Gastrocnemius medialis (tissue), 4 donors: ENCODE measurements around the gene MYRF. TPM values are rescaled to one million over a fixed set of nuclear protein-coding genes. Genes with fewer than 3 reads are reported as not detected.

Experiments used
- ATAC-seq, 2 donors: fragments of 150-250 bp; one replicate each; pipeline ENCODE4 v1.9.1; 2016
- DNase-seq, 2 donors: peaks; one replicate each; pipeline ENCODE4 v3.0.0-alpha.2; 2019
- H3K27ac ChIP-seq, 4 donors: fragments of 200-600 bp; sonication (generic); 1 replicate in 1 of 4; 2 replicates in 3 of 4; pipeline ENCODE4 v1.5.1; 2016 to 2018; ENCODE audit warnings: mild to moderate bottlenecking in 2 of 4, moderate library complexity in 1 of 4
- H3K27me3 ChIP-seq, 3 donors: fragments of 200-600 bp; sonication (generic) in 2 of 3; 1 replicate in 1 of 3; 2 replicates in 2 of 3; pipeline versions ENCODE4 v1.5.1 to v1.6.0; 2016 to 2019; ENCODE audit warnings: mild to moderate bottlenecking in 1 of 3, moderate library complexity in 1 of 3
- H3K36me3 ChIP-seq, 2 donors: fragments of 200-600 bp; sonication (generic) in 1 of 2; one replicate each; pipeline ENCODE4 v1.5.1; 2017 to 2018
- H3K4me1 ChIP-seq, 2 donors: fragments of 200-600 bp; sonication (generic) in 1 of 2; one replicate each; pipeline ENCODE4 v1.5.1; 2016 to 2017; ENCODE audit warnings: mild to moderate bottlenecking in 2 of 2
- H3K4me3 ChIP-seq, 4 donors: fragments of 200-600 bp; sonication (generic) in 3 of 4; 1 replicate in 1 of 4; 2 replicates in 3 of 4; pipeline ENCODE4 v1.5.1; 2016 to 2019; ENCODE audit warnings: mild to moderate bottlenecking in 2 of 4
- H3K9me3 ChIP-seq, 3 donors: fragments of 200-600 bp; sonication (generic) in 2 of 3; 1 replicate in 1 of 3; 2 replicates in 2 of 3; pipeline ENCODE4 v1.5.1; 2016 to 2019
- POLR2A ChIP-seq, 2 donors: fragments of 450-650 bp; IDR thresholded peaks; one replicate each; pipeline ENCODE4 v1.6.1; 2017; ENCODE audit warnings: antibody characterized with exemption in 2 of 2, mild to moderate bottlenecking in 2 of 2, moderate library complexity in 2 of 2
- in situ Hi-C, 4 donors: fragments of 200-750 bp; cut with MboI; loops; one replicate each; pipeline versions ENCODE4 v1.15.0 to v1.8.0; 2017; ENCODE audit warnings: low sequenced_read_pairs in 4 of 4
- intact Hi-C: fragments of 100-400 bp; cut with DNase I; formaldehyde crosslinking; loops from one replicate; pipeline ENCODE4 v1.15.1; 2023; ENCODE audit warnings: low total_unique reads
- total RNA-seq, 4 donors: library from RNA; depleted of rRNA; stranded (reverse); fragments of >200 nt; gene quantifications; one replicate each; pipeline versions ENCODE4 v1.1.0 to v1.2.3, GENCODE V29; 2016
- TF ChIP-seq, protein P1 (sequence below), 5 experiments: fragments of 450-650 bp in 3 of 5; fragments of 200-600 bp in 2 of 5; sonication (generic) in 2 of 5; IDR thresholded peaks in 4 of 5; conservative IDR thresholded peaks in 1 of 5; 1 replicate in 4 of 5; 2 replicates in 1 of 5; pipeline ENCODE4 v1.5.1; 2016 to 2019; ENCODE audit warnings: antibody characterized with exemption in 5 of 5, mild to moderate bottlenecking in 3 of 5, moderate library complexity in 3 of 5

MYRF gene
- total RNA-seq, 4 donors from 2014 or later: 0.07 TPM; not detected in 3

DNA sequence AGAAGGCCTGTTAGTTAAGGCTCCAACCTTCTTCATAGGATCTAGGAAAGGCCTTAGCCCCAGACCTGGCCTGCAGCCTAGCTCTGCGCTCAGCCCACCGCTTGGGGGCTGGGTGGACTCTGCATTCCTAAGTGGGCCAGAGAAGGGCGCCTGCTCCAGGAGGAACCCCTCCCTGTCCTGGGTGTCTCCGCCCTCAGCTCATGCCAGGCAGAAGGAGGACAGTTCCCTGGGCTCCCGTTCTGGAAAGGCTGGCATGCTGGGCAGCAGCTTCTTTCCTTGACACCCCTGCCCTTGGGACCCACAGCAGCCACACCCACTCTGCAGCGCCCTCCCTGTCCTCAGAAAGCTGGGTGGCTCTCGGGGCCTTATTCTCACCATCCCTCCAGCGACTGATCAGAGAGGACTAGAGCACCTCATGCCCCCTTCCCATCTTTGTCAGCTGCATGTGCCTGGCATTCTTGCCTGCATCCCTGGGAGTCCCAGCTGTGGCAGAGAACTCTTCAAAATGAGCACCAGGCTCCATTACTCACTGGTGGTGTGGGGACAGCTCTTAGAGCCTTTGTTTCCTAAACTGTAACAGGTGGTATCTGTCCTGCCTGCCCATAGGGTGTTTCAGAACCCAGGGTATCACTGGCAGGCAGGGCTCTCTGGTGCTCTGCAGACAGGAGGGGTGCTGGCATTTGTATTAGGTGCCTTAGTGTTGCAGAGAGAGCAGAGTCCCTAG, 20.3 kb upstream of the MYRF start:
- ATAC-seq (no peak), DNase-seq (no peak)
- H3K36me3 ChIP-seq: peaks cover 0 to 5% of the 10 kb centered on the region in 2 donors
- peaks cover 12 to 16% of the 10 kb centered on the region in 2 donors for H3K4me1 ChIP-seq
- peak overlapping the region; percentile 81 to 90 (median 86) for H3K27ac ChIP-seq
- no peaks in the 10 kb centered on the region for H3K27me3 ChIP-seq
- in situ Hi-C loops: loop anchor here (5.0 to 10.0 kb wide), 3 partner anchors 50 to 57 kb away; partner anchors contain the start of gene DAGLA (in 1 of the 4)
- TF ChIP-seq POLR2A (IDR thresholded peaks at IDR 0.05): no peak
- TF ChIP-seq, protein P1, sequence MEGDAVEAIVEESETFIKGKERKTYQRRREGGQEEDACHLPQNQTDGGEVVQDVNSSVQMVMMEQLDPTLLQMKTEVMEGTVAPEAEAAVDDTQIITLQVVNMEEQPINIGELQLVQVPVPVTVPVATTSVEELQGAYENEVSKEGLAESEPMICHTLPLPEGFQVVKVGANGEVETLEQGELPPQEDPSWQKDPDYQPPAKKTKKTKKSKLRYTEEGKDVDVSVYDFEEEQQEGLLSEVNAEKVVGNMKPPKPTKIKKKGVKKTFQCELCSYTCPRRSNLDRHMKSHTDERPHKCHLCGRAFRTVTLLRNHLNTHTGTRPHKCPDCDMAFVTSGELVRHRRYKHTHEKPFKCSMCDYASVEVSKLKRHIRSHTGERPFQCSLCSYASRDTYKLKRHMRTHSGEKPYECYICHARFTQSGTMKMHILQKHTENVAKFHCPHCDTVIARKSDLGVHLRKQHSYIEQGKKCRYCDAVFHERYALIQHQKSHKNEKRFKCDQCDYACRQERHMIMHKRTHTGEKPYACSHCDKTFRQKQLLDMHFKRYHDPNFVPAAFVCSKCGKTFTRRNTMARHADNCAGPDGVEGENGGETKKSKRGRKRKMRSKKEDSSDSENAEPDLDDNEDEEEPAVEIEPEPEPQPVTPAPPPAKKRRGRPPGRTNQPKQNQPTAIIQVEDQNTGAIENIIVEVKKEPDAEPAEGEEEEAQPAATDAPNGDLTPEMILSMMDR (IDR thresholded peaks at IDR 0.05 in 4 of 5, conservative IDR thresholded peaks at IDR 0.05 in 1 of 5): no peak
- intact Hi-C loops: loop anchor here (2.0 to 5.0 kb wide), 3 partner anchors 35 to 255 kb away; partner anchors contain the start of gene SYT7
- no peak overlapping the region for H3K4me3 ChIP-seq
- H3K9me3 ChIP-seq: no peaks in the 10 kb centered on the region

- DNase-seq (peak; percentile 45 to 83), ATAC-seq (peak; percentile 61 to 70)
- peaks cover 0 to 5% of the 10 kb centered on the region in 2 donors for H3K36me3 ChIP-seq
- no peak overlapping the region for H3K4me3 ChIP-seq
- no peak for TF ChIP-seq POLR2A (IDR thresholded peaks at IDR 0.05)
- TF ChIP-seq, protein P1 (IDR thresholded peaks at IDR 0.05 in 4 of 5, conservative IDR thresholded peaks at IDR 0.05 in 1 of 5): no peak
- peak overlapping the region; percentile 81 to 90 (median 86) for H3K27ac ChIP-seq
- H3K9me3 ChIP-seq: no peaks in the 10 kb centered on the region
- in situ Hi-C loops (loop anchor here (5.0 to 10.0 kb wide), 3 partner anchors 50 to 58 kb away; partner anchors contain the start of gene DAGLA (in 1 of the 4)), intact Hi-C loops (loop anchor here (1.0 to 5.0 kb wide), 4 partner anchors 35 to 255 kb away; partner anchors contain the start of genes DAGLA and SYT7)
- H3K4me1 ChIP-seq: peaks cover 12 to 16% of the 10 kb centered on the region in 2 donors
- no peaks in the 10 kb centered on the region for H3K27me3 ChIP-seq
Measured at GRCh38 chr11:61732705-61733104, 19.7 kb upstream of the MYRF start.

- Histone ChIP-seq H3K9me3 (no peaks in the 10 kb centered on the region), H3K27ac (peak overlapping the region; percentile 81 to 90 (median 86)), H3K4me3 (no peak overlapping the region), H3K4me1 (peaks cover 12 to 16% of the 10 kb centered on the region in 2 donors), H3K27me3 (no peaks in the 10 kb centered on the region), H3K36me3 (peaks cover 0 to 5% of the 10 kb centered on the region in 2 donors)
- DNase-seq: peak; percentile 79 to 86
- intact Hi-C loops: loop anchor here (1.0 to 5.0 kb wide), 4 partner anchors 36 to 256 kb away; partner anchors contain the start of genes DAGLA and SYT7
- TF ChIP-seq POLR2A (IDR thresholded peaks at IDR 0.05): no peak
- TF ChIP-seq, protein P1 (IDR thresholded peaks at IDR 0.05 in 4 of 5, conservative IDR thresholded peaks at IDR 0.05 in 1 of 5): peak; percentile 97 to 100 (median 98)
- in situ Hi-C loops: loop anchor here (5.0 to 10.0 kb wide), 3 partner anchors 51 to 59 kb away; partner anchors contain the start of gene DAGLA (in 1 of the 4)
- ATAC-seq: peak; percentile 81 to 82
Measured at GRCh38 chr11:61733120-61733978, 19.1 kb upstream of the MYRF start.

DNA sequence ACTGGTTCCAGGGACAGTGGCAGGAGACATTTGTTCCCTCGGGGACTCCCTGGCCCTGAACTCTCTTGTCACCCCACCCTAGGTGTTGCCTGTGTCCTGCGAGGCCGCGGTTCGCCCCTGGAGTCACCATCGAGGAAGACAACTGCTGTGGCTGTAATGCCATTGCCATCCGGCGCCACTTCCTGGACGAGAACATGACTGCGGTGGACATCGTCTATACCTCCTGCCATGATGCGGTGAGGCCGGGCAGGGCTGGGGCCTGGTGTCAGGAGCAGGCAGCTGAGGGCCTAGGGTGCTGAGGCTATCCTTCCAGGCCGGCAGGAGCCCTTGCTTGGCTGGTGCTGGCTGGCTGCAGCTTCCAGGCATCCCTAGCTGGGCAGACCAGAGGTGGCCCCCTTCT, 17.7 kb upstream of the MYRF start:
- ATAC-seq (no peak), DNase-seq (no peak)
- TF ChIP-seq, protein P1 (IDR thresholded peaks at IDR 0.05 in 4 of 5, conservative IDR thresholded peaks at IDR 0.05 in 1 of 5): no peak
- no peak for TF ChIP-seq POLR2A (IDR thresholded peaks at IDR 0.05)
- H3K27me3 ChIP-seq: no peaks in the 10 kb centered on the region
- H3K36me3 ChIP-seq: peaks cover 0 to 5% of the 10 kb centered on the region in 2 donors
- intact Hi-C loops (loop anchor here (5.0 kb wide), 2 partner anchors 37 to 257 kb away; no protein-coding TSS in a partner anchor), in situ Hi-C loops (loop anchor here (5.0 to 10.0 kb wide), 3 partner anchors 52 to 60 kb away; partner anchors contain the start of gene DAGLA (in 1 of the 4))
- no peak overlapping the region for H3K27ac ChIP-seq
- no peaks in the 10 kb centered on the region for H3K9me3 ChIP-seq
- no peak overlapping the region for H3K4me3 ChIP-seq
- H3K4me1 ChIP-seq: peaks cover 12 to 16% of the 10 kb centered on the region in 2 donors
